Dendritic cell treated with granulocyte-macrophage colony-stimulating factor and Interleukin-4, amounts not matched to agents 40 ng/mL and 50 ng/mL, for 4 days (primary cell): Measurements from ENCODE around the gene TTLL10.
"Not testable (repeated sequence)": the region's sequence is repeated elsewhere in the genome, so short reads cannot be mapped to it uniquely, and the experiment has no call there.

Source experiments
- H3K27ac Mint-ChIP-seq: one replicate; pipeline ENCODE4 v1.8.0; 2022; ENCODE audit warnings: mild to moderate bottlenecking, mixed read lengths
- H3K27me3 Mint-ChIP-seq: one replicate; pipeline ENCODE4 v1.8.0; 2022; ENCODE audit warnings: mild to moderate bottlenecking, mixed read lengths
- H3K36me3 Mint-ChIP-seq: one replicate; pipeline ENCODE4 v1.8.0; 2022; ENCODE audit warnings: low read depth, mixed read lengths
- H3K4me1 Mint-ChIP-seq: one replicate; pipeline ENCODE4 v1.8.0; 2022; ENCODE audit warnings: low read depth, mixed read lengths
- H3K4me3 Mint-ChIP-seq: one replicate; pipeline ENCODE4 v1.8.0; 2022; ENCODE audit warnings: mild to moderate bottlenecking, moderate library complexity, mixed read lengths
- H3K9me3 Mint-ChIP-seq: one replicate; pipeline ENCODE4 v1.8.0; 2022; ENCODE audit warnings: mixed read lengths
- intact Hi-C: fragments of 100-400 bp; cut with micrococcal nuclease; formaldehyde crosslinking; loops from one replicate; pipeline ENCODE4 v1.15.0; 2022

The TTLL10 gene

DNA sequence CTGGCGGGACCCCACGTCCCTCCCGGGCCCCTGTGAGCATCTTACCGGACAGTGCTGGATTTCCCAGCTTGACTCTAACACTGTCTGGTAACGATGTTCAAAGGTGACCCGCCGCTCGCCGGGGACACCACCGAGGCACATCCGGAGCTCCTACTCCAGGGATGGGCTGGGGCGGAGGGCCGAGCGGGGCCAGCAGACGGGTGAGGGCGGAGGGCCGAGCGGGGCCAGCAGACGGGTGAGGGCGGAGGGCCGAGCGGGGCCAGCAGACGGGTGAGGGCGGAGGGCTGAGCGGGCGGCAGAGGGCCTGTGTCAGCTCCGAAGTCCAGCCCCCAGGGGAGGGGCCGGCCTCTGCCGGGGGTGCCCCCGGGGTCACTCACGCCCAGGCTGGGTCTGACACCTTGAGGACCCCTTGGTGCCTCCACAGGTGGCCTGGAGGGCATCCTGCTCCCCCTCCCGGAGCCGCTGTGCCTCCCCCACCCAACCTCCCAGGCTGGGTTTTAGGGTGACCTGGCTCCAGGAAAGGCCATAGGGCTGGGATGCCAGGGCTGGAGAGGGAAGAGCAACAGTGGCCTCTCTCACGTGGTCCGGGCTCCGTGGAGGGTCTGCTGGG lies 5.7 kb upstream of the TTLL10 start:
- Mint-ChIP-seq H3K4me3 (no peak overlapping the region), H3K27me3 (peaks cover 55% of the 10 kb centered on the region), H3K36me3 (no peaks in the 10 kb centered on the region), H3K4me1 (no peaks in the 10 kb centered on the region), H3K9me3 (no peaks in the 10 kb centered on the region), H3K27ac (no peak overlapping the region)
- intact Hi-C loops = no loop called here

DNA sequence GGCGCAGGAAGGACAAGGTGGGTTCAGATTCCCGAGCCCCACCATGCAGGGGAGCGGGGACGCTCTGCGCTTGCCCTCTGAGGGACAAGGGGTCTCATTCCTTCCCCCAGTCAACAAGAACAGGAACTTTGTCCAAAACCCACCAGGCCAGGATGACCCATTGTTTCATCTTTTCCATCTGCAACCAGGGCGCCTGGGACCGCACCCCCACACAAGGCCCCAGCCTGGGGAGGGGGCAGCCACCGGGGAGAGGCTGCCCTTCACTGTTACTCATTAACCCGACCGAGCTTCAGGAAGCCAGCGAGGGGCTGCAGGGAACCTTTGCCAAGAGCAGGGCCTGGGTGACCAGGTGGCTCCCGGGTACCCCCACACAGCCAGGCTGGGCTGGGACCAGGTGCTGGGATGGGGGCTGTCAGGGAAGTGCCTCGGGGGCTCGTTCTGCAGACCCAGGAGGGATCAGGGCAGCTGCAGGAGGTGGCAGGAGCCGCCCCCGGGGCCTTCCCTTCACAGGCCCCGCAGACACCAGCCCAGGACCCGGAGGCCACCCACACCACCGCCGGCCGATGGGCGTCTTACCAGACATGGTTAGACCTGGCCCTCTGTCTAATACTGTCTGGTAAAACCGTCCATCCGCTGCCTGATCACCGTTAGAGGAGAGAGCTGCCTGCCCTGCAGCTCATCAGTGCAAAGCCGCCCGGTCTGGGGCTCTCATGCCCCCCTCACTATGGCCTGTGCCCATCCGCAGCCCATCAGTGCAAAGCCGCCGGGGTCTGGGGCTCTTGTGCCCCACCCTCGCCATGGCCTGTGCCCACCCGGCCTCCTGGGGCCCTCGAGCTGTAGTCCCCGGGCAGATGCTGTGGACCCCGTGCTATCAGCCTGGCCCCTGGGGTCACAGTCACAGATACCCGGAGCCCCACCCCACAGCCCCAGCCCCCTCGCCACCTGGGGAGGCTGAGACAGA lies 4.9 kb upstream of the TTLL10 start:
- H3K36me3 Mint-ChIP-seq = no peaks in the 10 kb centered on the region
- H3K27ac Mint-ChIP-seq = no peak overlapping the region

DNA sequence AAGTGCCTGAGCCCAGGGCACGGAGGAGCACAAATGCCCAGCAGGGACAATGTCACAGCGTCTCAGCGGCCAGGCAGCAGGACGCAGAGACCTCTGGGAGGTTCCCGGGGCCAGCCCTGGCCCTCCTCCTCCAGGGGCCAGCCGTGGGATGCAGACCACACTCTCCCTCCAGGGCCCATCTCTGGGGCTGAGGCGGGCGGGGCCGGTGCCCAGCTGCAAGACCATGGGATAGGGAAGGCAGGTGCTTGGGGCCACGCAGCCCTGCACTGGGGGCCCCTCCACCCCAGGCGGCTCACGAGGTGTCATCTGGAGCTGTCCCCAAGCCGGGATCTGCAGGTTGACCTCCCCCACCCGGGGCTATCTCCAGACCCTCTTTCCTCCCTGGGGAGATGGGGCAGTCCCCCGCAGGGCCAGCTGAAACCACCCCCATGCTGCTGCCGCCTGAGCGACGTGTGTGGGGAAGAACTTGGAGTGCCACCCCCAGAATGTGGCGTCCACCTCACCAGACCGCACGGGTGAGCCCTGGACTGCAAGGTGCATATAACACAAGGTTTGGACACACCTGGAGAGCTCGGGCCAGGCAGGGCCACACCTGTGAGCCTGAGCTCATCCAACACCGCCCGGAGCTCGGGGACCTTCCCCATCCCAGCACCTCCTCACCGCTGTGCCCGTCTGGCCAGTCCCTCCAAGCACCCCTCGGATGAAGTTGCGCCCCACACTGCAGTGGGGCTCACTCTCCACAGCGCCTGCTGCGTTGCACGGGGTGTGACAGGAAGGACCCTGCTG lies 4.1 kb upstream of the TTLL10 start:
- Mint-ChIP-seq H3K4me3 (no peak overlapping the region), H3K9me3 (no peaks in the 10 kb centered on the region), H3K27me3 (peaks cover 59% of the 10 kb centered on the region), H3K36me3 (no peaks in the 10 kb centered on the region), H3K27ac (no peak overlapping the region), H3K4me1 (no peaks in the 10 kb centered on the region)
- intact Hi-C loops = no loop called here

More for the DNA sequence above, 4.9 kb upstream of the TTLL10 start:
- intact Hi-C loops = no loop called here
- no peak overlapping the region for H3K4me3 Mint-ChIP-seq
- H3K9me3 Mint-ChIP-seq = no peaks in the 10 kb centered on the region
- H3K27me3 Mint-ChIP-seq = peaks cover 59% of the 10 kb centered on the region
- H3K4me1 Mint-ChIP-seq = no peaks in the 10 kb centered on the region

DNA sequence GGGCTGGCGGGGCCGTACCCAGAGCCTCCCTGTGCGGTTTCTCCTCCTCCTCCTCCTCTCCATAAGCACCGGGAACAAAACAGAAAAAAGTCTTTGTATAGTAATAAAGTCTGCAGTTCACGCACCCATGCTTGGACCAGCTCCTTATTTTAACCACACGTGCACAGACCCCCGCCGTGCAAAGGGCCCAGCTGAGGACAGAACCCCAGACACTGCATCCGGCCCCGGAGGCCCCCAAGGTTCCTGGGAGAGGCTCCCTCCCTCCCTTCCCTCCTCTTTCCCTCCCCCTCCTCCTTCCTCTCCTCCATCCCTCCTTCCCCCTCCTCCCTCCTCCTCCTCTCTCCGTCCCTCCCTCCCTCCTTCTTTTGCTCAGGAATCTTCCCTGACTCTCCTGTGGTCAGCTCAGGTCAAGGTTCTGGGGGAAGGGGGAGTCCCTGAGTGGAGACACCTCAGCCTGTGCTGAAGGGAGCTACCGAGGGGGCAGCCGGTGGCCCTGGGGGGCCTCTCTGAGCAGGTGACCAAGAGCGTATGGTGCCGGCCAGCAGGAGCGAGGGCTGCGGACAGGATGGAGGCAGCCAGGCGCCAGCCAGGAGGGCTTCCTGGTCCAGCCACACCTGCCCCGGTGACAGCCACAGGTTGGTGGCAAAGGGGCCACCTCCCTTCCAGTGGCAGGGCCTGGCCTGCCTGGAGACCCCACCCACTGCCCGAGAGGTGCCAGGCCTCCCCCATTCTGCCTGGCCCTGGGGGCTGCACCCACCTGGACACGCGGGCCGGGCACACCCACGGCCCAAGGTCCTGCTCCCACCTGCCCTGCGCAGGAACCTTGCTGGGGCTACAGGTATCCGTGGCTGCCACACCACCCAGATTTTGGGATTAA lies 3.2 kb upstream of the TTLL10 start:
- no peaks in the 10 kb centered on the region for H3K36me3 Mint-ChIP-seq
- intact Hi-C loops = no loop called here
- H3K27ac Mint-ChIP-seq = no peak overlapping the region

DNA sequence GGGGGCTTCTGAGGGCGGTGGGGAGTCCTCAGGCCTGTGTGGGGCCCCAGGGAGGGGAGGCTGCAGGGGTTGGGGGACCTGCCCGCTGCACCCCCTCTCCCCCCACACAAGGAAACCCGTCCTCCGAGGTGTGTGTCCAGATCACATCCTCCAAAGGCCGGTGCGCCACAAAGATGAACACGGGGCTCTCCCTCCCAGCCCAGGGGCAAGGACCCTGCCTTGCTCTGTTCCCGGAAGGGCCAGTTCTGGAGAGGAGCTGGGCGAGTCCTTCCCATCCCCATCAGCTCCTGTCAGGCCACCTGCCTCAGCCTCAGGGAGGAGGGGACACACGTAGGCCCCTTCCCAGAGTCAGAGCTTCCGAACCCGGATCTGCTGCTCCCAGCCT lies 2.5 kb upstream of the TTLL10 start:
- Mint-ChIP-seq H3K4me3 (no peak overlapping the region), H3K27me3 (peaks cover 61% of the 10 kb centered on the region), H3K9me3 (no peaks in the 10 kb centered on the region), H3K36me3 (no peaks in the 10 kb centered on the region), H3K4me1 (no peaks in the 10 kb centered on the region), H3K27ac (no peak overlapping the region)
- intact Hi-C loops = no loop called here

More for the DNA sequence above, 3.2 kb upstream of the TTLL10 start:
- Mint-ChIP-seq H3K27me3 (peaks cover 59% of the 10 kb centered on the region), H3K4me3 (no peak overlapping the region), H3K9me3 (no peaks in the 10 kb centered on the region), H3K4me1 (no peaks in the 10 kb centered on the region)

DNA sequence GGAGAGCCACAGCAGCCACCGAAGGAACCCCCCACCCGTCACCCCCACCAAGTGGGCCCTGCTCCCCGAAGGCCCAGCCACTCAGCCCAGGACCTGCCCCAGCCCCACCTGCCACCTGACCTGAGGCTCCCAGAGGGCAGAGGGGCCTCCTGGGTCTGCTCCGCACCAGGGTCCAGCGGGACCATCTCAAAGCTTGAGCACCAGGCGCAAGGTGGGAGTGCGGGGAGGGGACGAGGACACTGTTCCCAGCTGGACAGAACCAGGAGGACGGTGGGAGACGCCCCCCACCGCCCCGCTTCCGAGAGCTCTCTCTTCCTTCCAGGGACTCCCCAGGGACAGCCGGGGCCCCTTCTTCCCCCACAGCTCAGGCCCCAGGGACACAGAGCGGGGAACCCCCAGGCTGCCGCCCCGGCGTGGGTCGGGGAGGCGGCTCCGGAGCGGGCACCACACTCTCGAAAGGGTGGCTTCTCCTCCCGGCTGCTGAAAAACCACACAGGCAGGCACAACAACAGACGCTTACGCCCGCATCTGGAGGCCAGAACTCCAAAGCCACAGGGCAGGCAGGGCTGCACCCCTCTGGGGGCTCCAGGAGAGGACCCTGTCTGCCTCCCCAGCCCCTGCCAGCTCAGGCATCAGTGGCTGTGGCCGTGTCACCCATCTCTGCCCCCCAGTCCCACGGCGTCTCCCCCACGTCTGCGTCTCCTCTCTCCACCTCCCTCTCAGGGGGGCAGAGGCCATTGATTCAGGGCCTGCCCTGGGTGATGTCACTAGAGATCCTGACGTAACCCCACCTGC lies 1.9 kb upstream of the TTLL10 start:
- intact Hi-C loops = no loop called here
- no peak overlapping the region for H3K27ac Mint-ChIP-seq
- no peak overlapping the region for H3K4me3 Mint-ChIP-seq
- H3K4me1 Mint-ChIP-seq = no peaks in the 10 kb centered on the region
- no peaks in the 10 kb centered on the region for H3K9me3 Mint-ChIP-seq
- peaks cover 64% of the 10 kb centered on the region for H3K27me3 Mint-ChIP-seq
- no peaks in the 10 kb centered on the region for H3K36me3 Mint-ChIP-seq

DNA sequence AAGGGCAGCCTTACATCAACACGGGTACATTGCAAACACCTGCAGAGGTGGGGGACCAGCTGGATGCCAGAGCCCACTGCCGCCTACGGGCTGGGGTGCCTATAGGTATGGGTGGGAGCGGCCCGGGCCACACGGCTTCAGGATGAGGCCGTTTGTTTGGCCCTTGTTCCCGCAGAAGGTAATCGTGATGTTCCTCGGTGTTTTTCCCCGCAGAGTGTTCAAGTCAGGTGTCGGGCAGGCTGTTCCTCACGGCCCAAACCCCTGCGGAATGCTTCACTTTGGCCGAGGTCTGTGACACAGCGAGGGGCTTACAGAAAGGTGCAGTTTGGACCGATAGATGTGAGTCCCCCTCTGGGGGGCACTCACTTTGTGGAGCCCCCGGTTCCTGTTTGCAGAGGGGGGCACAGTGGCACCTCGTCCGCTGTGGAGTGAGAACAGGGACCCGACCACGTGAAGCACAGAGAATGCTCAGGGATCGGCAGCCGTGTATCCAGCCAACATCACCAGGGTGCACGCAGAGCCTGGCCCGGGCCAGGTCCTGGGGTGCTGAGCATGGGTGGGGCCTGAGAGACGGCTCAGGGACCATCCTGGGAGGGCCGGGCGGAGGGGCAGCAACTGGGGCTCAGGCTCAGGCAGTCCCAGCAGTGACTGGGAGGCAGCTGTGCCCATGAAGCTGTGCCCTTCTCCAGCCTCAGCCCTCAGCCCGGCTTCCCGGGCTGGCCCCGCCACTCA lies 453 bp upstream of the TTLL10 start:
- Mint-ChIP-seq H3K9me3 (no peaks in the 10 kb centered on the region), H3K4me3 (no peak overlapping the region), H3K27ac (no peak overlapping the region), H3K36me3 (no peaks in the 10 kb centered on the region), H3K4me1 (no peaks in the 10 kb centered on the region), H3K27me3 (peaks cover 76% of the 10 kb centered on the region)
- intact Hi-C loops = no loop called here

DNA sequence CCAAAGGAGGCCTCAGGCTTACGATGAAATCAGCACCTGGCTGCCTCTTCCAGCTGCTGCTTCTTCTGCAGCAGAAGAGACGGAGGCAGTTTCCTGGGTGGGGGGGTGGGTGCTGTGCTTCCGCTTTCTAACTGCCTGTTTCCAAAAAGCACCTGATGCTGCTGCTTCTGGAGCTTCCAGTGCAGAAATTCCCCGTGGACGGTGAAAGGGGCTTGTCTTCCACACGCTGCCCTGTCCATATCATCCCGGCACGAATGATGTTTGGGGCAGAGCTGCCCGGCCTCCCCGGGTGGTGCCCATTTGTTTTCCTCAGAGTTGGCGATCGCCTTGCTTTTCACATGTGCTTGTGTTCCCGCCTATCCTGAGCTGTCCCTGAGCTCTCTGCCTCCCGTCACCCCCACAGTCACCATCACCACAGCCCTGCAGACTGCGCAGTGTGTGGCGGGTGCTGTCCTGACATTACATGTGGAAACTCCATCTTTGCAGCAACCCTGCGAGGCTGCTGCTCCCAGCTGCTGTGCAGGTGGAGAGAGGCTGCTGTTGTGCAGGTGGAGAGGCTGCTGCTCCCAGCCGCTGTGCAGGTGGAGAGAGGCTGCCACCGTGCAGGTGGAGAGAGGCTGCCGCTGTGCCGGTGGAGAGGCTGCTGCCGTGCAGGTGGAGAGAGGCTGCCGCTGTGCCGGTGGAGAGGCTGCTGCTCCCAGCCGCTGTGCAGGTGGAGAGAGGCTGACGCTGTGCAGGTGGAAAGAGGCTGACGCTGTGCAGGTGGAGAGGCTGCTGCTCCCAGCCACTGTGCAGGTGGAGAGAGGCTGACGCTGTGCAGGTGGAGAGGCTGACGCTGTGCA lies 1.8 kb downstream of the TTLL10 start:
- Mint-ChIP-seq H3K4me3 (no peak overlapping the region), H3K27me3 (peaks cover 62% of the 10 kb centered on the region), H3K27ac (no peak overlapping the region), H3K4me1 (no peaks in the 10 kb centered on the region), H3K9me3 (no peaks in the 10 kb centered on the region), H3K36me3 (no peaks in the 10 kb centered on the region)
- intact Hi-C loops = no loop called here

DNA sequence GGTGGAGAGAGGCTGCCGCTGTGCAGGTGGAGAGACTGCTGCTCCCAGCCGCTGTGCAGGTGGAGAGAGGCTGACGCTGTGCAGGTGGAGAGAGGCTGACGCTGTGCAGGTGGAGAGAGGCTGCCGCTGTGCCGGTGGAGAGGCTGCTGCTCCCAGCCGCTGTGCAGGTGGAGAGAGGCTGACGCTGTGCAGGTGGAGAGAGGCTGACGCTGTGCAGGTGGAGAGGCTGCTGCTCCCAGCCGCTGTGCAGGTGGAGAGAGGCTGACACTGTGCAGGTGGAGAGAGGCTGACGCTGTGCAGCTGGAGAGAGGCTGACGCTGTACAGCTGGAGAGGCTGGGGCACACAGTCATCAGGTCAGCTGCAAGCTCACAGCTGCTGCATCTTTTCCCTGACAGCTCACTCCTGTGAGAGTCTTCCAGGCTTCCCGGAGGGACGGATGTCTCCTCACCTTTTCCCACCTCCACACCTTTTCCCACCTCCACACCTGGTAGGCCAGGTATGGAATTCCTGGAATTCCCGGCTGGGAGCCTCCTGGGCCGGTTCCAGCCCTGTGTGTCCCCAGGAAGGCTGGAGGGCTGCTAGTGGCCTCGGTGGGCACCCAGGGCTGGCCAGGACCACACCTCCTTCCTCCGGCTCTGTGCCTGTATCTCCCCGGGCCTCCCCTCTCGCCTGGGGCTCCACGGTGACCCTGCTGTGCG lies 2.5 kb downstream of the TTLL10 start:
- H3K4me3 Mint-ChIP-seq, H3K4me1 Mint-ChIP-seq, H3K9me3 Mint-ChIP-seq, intact Hi-C loops, H3K36me3 Mint-ChIP-seq, H3K27ac Mint-ChIP-seq: not testable (repeated sequence)
- H3K27me3 Mint-ChIP-seq = peaks cover 58% of the 10 kb centered on the region

DNA sequence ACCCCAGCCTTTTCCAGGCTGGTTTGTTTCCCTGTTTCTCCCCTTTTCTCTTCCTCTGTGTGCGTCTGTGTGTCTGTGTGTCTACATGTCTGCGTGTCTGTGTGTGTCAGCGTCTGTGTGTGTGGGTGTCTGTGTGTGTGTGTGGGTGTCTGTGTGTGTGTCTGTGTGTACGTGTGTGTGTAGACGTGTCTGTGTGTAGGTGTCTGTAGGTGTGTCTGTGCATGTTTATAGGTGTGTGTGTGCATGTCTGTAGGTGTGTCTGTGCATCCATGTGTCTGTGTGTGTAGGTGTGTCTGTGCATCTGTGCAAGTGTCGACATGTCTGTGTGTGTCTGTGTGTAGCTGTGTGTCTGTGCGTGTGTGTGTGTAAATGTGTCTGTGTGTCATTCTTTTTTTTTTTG lies 3.3 kb downstream of the TTLL10 start:
- Mint-ChIP-seq H3K27ac (no peak overlapping the region), H3K4me1 (no peaks in the 10 kb centered on the region), H3K9me3 (no peaks in the 10 kb centered on the region), H3K27me3 (peaks cover 55% of the 10 kb centered on the region), H3K4me3 (no peak overlapping the region), H3K36me3 (no peaks in the 10 kb centered on the region)
- intact Hi-C loops = no loop called here

DNA sequence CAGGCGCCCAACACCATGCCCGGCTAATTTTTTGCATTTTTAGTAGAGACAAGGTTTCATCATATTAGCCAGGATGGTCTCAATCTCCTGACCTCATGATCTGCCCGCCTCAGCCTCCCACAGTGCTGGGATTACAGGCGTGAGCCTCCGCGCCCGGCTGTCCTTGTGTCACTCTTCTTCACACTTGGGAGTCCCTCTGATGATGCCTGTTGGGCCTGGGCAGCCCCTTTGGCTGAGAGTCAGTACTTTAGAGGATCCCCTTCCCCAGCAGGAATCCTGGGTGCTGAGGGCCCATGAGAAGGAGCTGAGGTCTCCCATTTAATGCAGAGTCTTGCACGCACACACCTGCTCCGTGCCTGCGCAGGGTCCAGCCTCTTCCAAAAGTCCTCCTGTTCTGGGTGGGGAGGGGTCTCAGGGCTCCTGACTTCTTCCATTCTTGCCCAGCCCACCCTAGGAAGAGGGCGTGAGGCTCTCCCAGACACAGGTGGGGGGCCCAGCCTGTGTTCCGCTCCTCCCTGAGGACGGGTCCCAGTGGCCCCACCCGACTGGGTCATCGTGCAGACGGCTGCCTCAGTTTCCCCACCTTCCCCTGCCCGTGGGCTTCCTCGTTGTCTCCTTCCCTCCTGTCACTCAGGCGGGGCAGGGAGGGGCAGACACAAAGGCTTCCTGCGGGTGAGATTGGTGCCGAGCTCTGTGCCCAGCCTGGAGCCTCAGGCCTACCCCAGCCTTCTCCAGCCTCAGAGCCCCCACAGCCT lies 3.9 kb downstream of the TTLL10 start:
- Mint-ChIP-seq H3K27me3 (peaks cover 56% of the 10 kb centered on the region), H3K27ac (no peak overlapping the region), H3K36me3 (no peaks in the 10 kb centered on the region), H3K9me3 (no peaks in the 10 kb centered on the region), H3K4me1 (no peaks in the 10 kb centered on the region), H3K4me3 (no peak overlapping the region)
- intact Hi-C loops = no loop called here
